ENCODE measurements around the gene MAMDC4.

MAMDC4 gene

GRCh38 chr9:136849960-136850865 is 1.9 kb upstream of the MAMDC4 start:
- DNase-seq, result no peak

- no peak for DNase-seq
These were observed 1.0 kb upstream of the MAMDC4 start for GRCh38 chr9:136850866-136851775.

GRCh38 chr9:136852664-136853595 is 784 bp downstream of the MAMDC4 start:
- DNase-seq, result no peak

GRCh38 chr9:136853596-136854112 is 1.5 kb downstream of the MAMDC4 start:
- DNase-seq, result no peak

GRCh38 chr9:136854113-136854841 is 2.1 kb downstream of the MAMDC4 start:
- peak; percentile 53 for DNase-seq

GRCh38 chr9:136854842-136855460 is 2.8 kb downstream of the MAMDC4 start:
- peak; percentile 51 for DNase-seq

GRCh38 chr9:136855461-136856078 is 3.4 kb downstream of the MAMDC4 start:
- DNase-seq, result peak; percentile 51

GRCh38 chr9:136856079-136856476 is 3.9 kb downstream of the MAMDC4 start:
- peak; percentile 52 for DNase-seq

- peak; percentile 55 for DNase-seq
These were observed 4.5 kb downstream of the MAMDC4 start for GRCh38 chr9:136856541-136857141.

- no peak for DNase-seq
These were observed 5.0 kb downstream of the MAMDC4 start for GRCh38 chr9:136857166-136857565.

- peak; percentile 55 for DNase-seq
These were observed 5.7 kb downstream of the MAMDC4 start for GRCh38 chr9:136857581-136858412.

- no peak for DNase-seq
These were observed 6.3 kb downstream of the MAMDC4 start for GRCh38 chr9:136858452-136858843.

GRCh38 chr9:136858844-136859757 is 7.0 kb downstream of the MAMDC4 start:
- DNase-seq, result no peak

- no peak for DNase-seq
These were observed 8.4 kb downstream of the MAMDC4 start for GRCh38 chr9:136860529-136860928.

- no peak for DNase-seq
These were observed 9.1 kb downstream of the MAMDC4 start for GRCh38 chr9:136860933-136861873.

- no peak for DNase-seq
These were observed 9.8 kb downstream of the MAMDC4 start for GRCh38 chr9:136861874-136862457.
